NCI-H345 treated with DMSO at 0.1 percent for 48 hours (cell line): ENCODE results near the gene CORO6.

Source experiments
- DNase-seq: peaks from one replicate; lab custom pipeline; 2025; ENCODE audit not compliant: unreplicated experiment; lab: John Stamatoyannopoulos, UW

Gene CORO6

DNA sequence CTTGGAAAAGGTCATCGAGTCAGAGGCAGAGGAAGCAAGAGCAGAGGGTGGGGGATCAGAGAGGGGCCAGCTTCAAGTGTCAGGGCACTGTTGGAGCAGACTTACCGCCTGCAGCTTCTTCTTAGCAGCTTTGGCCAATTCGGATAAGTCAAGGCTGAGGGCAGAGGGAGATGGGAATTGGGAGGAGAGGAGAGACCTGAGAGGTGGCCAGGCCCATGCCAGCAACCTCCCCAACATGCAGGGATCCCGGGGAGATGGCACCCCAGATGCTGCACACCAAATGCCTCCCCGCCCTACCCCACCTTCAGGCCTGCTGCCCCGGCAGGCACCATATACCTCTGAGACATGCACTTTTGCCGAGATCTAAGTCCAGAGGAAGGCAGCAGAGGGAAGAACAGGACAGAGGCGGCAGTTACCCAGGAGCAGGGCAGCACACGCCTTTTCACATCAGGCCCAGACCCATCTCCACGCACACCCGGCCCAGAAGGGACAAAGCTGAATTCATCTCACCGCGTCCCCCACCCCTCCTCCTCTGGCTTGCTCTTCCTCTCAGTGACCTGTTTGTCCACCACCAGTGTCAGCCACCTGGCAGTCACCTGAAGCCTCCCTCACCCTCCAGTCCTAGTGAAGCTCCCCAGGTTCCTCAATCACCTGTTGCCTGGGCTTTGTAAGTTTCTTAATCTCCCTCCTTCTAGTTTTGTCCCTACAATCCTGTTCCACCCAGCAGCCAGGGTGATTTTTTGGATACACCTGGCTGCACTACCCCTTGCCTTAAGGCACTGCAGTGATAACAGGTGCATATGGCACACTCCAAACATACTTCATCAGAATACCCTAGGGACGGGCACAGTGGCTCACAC is 43.9 kb downstream of the CORO6 start:
- DNase-seq = no peak

DNA sequence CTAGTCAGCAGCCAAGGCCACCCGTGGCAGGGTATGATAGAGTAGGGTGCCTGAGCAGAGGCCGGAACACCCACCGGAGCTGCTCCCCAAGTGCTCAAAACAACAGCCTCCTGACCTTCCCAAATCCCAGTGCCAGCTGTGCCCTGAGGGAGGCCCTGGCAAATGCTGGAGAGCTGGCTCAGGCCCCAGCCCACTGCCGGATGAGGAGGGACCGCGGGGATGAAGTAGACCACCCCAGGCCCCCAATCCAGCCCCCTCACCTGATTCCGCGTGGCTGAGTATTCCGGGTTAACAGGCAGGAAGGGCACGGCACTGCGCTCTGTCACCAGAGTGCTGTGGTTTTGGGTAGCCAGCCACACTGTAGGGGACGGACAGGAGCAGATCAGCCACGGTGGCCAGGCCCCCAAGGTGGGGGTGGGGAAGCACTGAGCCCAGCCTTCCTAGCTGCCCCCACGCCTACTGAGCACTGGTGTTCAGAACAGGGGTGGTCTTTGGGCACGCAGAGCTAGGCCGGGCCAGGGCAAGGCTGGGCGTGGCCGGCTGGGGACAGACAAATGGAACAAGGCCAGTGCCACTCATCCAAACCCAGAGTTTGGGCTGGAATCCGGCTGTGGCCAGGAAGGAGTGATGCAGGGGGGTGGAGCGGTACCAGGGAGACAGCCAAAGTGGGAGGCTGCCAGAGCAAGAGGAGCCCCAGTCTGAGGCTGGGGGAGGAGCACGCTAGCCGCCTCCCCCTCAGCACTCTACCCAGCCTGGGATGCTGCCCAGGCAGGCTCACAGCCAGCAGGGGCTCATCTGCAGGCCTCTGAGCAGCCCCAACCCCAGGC is 45.1 kb downstream of the CORO6 start:
- no peak for DNase-seq

DNA sequence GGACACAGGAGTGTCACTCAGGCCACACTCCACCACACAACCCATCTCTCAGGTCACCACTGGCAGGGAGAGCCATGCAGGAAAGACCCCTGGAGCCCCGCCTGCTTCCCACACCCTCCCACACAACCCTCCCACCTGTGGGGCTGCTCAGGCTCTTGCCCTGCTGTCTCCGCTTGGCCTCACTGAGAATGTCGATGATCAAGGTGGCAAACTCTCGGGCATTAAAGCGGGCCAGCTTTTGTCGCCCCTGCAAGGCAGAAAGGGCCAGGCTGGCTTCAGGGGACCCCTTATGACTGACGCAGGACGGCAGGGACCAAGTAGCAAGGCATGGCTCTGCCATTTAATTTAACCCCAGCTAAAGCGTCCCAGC is 45.7 kb downstream of the CORO6 start:
- DNase-seq = no peak

DNA sequence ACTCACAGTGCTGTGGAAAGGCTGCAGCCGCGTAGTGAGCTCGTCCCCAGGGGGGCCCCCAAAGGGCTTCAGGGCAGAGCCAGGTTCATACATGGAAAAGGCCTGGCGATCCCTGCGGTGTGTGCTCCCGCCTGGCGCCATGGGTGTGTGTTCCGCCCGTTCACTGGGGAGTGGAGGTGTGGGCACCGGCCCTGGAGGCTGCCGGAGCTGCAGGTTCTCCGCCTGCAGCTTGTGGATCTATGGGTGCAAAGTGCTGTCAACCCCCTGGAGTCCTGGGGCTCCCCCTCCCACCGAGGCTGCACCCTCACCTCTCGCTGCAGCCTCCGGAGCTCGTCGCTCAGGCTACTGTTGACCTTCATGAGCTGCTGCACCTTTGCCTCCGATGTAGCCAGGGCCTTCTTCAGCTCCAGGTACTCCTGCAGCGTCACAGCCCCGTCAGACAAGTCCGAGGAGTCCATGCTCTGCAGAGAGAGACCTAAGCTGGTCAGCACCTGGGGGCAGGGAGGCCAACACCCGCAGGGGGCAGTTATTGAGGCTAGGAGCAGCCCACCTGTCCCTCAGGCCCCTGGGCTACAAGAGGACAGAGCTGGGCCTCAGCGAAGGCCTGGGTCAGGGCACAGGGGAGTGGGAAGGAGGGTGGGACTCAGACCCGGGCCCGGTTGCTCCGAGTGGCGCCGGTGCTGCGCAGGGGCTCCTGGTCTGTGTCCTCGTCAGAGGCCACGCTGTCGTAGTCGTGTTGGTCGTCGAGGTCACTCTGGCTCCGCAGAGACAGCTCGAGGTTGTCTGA is 46.3 kb downstream of the CORO6 start:
- DNase-seq = no peak

DNA sequence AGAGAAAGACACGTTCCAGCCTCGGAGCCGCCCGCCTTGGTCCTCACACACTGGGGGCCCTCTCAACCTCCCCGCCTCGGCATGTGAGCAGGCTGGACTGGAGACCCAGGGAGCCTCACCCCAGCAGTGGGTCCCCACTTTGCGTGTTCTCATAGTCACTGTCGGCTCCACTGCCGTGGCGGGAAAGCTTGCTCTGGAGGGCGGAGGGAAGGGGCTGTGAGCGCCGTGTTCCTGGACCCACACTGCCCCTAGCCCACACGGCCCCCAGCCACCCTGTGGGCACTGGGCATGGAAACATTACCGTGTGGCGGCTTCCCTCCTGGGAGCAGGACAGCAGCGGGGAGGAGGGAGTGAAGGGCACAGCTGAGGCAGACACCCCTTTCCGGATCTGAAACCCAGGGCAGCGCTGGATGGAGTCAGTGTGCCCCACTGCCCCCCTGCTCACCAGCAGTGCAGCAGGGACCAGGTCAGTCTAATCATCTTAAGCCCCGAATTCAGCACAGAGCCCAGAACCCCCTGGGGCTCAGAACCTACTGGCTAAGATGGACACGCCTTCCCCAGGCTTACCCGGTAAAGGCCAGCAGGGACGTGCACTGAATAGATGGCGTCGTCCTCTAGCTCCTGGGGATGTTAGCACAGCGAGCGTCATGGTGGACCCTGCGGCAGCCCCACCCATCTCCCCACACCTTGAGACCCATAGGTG is 47.0 kb downstream of the CORO6 start:
- no peak for DNase-seq

DNA sequence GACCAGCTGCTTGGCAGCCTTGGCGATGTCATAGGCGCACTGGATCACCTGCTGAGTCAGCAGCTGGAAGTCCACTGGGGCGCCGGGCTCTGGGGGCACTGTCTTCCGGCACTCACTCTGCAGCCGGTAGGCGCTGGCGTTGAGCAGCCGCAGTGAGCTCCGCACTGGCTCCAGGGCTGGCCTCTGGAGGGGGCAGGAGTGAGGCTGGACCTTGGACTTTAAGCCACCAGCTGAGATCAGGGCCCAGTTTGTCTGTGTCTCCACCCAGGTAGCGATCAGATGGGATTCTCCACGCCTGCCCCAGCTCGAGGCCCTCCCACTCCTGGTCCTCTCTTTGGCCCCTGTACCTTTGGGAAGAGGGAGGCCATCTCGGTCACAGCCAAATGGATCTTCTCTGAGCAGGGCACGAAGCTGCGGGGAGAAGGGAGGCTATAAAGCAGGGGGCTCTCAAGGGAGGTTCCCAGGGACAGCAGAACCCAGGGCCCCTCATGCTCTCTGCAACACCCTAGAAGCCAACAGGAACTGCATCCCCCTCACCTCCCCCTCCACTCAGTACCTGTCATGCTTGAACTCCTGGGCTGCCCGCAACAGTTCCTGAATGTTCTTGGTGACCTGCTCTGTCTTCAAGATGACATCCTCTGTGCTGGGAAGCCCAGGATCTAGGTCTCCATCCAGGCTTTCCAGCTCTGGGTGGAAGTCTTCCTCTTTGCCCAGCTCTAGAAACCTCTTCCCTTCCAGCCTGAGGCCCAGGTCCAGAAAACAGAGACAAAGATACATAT is 47.8 kb downstream of the CORO6 start:
- no peak for DNase-seq

DNA sequence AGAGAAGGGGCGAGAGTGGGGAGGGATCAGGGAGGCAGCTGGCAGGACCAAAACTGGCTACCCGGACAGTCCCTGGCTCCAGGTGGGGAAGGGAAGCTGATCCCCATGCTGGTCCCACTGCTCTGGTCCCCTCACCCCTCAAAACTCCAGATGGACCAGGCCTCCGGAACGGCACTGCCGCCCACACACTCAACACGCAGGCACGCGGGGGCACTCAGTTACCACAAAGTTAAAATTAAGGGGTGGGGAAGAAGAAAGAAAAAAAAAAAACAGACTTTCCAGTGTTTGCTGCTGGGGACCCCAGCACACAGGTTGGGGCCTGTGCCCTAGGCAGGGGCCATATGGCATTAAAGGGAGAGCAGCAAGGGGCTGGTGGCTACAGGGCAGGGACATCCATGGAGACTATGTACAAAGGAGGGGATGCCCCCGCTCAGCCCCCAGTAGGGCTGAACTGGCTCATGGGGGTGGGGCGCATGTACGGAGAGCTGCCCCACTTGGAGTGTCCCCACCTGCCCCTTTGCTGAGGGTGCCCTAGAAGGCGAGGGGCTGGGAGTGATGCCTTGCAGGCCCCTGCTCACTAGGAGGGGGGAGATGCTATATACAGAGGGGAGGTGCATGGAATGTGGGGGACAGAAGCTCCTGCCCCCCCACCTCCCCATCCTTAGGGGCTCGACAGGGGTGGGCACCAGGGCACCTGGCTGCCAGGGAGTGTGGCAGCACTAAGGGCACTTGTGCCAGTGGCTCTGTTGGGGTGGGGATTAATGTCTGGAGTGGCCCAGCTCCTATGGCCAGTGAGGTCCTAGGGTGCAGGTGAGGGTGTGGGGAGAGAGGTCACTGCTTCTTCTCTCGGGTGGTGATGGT is 48.6 kb downstream of the CORO6 start:
- DNase-seq = no peak

DNA sequence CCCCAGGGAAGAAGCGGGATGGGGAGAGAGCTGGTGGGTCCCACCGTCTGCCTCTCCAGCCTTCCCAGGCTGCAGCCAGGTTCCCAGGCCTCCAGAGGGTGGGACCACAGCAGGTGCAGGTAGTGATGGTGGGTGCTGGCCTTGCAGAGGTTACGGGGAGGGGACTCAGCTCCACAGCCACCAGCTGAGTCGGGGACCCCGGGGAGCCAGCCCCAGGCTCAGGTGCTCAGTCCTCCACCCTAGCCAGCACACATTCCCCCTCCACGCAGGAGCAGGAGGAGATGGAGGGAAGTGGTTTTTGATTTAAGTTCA is 49.2 kb downstream of the CORO6 start:
- no peak for DNase-seq

DNA sequence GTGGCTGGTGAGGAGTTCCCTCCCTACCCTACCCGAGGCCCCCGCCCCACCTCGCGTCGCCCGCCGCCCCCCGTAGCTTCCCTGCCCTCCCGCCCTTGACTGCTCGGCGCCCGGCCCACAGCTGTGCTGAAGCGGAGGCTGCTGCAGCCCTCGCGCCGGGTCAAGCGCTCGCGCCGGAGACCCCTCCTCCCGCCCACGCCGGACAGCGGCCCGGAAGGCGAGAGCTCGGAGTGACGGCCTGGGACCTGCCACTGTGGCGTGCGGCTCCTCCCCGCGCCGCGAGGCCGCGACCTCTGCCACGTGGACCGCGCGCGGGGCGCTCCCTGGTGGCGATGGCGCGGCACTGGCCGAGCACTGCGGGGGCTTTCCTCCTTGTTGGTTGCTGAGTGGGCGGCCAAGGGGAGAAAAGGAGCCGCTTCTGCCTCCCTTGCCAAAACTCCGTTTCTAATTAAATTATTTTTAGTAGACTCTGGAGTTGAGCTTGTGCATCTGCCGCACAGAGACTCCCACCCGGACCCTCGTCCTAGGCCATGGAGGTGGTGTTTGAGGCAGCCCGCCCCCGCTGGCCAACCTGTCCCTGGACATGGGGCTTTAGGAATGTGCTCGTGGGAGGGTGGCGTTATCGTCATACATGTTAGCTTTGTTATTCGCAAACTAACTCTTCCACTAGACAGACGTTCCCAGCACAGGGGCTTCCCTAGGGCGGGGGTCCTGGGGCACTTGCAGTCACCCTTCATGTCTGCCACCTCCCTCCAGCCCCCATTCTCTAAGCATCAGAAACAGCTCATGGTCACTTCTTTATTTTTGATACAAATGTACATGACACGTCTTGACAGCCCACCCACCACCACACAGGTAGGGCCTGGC is 49.8 kb downstream of the CORO6 start:
- no peak for DNase-seq

DNA sequence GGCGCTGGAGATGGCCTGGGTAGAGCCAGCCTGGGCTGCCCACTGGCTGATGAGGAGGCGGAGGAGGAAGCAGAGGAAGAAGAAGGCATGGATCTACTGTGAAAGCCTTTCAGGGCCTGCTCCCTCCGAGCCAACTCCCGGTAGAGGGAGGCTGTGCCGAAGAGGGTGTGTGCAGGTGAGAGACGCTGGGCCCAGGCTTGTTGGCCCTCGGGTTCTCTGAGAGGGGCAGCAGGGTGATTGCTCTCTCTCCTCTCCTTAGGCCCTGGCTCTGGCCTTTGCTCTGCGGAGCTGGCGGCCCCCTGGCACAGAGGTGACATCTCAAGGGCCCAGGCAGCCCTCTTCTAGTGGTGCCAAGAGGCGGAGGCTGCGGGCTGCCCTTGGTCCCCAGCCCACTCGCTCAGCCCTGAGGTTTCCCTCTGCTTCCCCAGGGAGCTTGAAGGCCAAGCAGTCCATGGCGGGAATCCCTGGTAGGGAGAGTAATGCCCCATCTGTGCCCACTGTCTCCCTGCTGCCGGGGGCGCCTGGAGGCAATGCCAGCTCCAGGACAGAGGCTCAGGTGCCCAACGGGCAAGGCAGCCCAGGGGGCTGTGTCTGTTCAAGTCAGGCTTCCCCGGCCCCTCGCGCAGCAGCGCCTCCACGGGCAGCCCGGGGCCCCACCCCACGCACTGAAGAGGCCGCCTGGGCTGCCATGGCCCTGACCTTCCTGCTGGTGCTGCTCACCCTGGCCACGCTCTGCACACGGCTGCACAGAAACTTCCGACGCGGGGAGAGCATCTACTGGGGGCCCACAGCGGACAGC is 50.6 kb downstream of the CORO6 start:
- DNase-seq = no peak

DNA sequence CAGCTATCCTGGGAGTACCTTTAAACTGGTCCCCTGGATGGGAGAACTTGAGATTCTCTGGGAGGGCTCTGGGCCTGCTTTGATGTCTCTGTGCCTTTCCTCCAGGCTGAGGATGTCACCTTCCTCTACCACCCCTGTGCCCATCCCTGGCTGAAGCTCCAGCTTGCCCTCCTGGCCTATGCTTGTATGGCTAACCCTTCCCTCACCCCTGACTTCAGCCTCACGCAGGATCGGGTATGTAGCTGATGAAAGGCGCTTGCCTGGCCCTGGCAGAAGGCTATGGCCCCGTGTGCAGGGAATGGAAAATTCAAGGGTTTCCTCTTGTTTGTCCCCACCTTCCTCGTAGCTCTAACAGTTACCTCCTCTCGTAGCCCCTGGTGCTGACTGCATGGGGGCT is 51.2 kb downstream of the CORO6 start:
- DNase-seq = no peak

DNA sequence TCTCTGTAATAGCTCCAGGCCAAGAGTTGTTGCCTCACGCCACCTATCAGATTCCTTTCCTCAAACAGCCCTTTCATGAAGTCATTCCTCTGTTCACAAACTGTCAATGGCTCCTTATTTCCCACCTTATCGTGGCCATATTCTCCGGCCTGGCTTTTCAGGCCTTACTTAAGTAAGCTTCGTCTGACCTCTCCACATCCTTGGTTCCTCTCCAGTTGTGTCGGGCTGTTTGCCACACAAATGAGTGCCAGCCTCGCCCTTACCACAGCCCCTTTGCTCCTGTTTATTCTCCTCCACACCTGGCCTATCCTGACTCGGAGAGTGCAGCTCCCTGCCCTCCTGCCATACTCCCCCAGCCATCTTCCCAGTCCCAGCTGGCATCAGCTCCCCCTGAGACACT is 52.2 kb downstream of the CORO6 start:
- no peak for DNase-seq

DNA sequence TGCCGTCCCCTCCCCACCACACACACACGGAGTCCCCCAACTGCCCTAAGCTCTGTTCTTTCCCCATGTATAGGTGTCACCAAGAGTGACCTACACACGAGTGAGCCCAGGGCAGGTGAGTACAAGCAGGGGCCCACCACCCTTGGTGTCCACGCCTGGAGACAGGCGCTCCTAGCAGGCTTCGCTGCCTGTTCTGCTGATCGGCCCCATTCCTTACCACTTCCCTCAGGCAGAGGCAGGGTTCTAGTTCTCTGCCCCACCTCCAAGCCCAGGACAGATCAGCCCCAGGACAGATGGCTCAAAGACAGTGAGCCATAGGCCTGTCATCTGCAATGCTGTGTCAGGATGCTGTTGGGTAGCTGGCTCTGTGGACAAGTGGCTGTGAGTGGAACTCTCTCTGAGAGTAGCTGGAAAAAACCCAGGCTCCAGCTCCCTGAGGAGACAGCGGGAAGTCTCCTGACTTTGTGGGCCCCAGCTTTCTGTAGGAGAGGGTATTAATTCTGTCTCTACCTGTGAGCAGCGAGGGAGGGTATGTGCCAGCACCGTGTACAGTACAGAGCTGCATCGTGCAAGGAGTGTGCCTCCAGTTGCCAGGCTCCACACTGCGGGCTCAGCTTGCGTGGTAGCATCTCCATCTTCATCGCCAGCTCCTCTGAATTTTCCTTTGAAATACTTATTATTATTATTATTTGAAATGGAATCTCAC is 53.3 kb downstream of the CORO6 start:
- DNase-seq = no peak

DNA sequence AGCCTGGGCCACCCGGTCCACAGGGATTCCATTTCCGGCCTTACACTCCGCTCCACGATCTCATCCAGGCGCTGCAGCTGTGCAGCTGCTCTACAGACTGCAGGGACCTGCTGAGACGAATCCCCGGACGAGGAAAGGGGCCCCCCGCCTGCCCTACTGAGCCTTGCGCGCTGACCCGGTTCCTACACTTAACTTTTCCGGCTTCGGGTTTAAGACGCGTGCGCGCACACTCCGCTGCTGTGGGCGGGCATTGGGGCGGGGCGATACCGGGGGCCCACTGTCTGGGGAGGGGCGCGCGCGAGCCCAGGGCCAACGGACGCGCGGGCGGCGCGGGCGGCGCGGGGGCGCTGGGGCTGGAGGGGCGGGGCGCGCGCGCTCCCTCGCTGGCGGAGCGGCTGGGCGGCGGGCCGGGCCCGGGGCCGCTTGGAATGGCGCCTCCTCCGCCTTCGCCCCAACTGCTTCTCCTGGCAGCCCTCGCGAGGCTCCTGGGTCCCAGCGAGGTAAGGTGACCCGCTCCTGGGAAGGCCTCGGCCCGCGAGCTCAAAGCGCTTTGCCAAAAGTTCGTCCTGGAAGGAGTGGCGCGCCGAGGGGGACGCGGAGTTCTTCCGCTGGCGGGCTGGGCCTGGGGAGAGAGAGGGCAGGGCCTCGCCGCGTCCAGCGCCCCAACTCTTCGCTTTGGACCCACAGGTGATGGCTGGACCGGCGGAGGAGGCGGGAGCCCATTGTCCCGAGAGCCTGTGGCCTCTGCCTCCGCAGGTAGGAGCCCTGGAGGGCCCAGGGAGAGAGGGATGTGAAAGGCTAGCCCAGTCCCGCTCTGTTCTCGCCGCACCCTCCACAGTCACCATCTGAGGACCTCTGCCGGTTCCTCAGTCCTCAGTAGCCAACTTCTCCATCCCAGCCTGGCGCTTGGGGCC is 54.1 kb downstream of the CORO6 start, which contains the start of gene TP53I13:
Gene TP53I13 (plus strand): TSS at position 371 of the 914 bp plus-strand sequence. CDS start 58 bp downstream, at position 429.
- peak; percentile 33 for DNase-seq

DNA sequence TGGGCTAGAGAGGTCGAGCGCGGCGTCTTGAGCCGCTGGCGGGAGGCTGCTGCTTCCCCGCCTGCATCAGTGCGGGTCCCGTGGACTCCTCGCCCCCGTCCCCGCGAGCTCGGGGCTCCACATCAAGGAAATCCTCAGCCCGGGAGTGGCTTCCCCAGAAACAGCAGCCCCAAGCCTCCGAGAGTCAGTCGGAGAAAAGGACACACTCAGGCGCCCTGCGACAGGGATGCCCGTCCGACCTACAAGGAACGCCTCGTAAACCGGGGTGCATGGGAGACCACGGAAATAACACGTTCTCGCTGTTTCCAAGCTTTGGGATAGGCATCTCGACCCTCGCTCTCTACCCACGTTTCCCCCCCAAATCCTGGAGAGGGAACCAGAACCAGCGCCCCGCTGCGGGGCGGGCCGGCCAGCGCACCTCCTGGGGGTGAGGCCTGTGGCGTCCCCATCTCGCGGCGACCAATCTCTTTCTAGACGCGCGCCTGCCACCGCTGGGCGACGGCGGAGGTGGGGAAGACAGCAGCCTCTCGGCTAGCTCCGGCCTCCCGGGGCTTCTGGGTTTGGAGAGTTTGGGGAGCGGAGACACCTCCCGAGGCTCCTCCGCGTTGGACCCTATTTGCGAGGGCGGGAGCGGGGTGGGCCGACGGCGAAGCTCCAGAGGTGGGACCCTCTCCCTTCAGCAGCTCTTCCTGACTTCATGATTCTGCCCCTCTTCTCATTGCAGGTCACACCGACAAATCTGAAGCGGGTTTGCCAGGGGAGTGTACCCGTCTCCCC is 55.0 kb downstream of the CORO6 start:
- no peak for DNase-seq
